HG03571 (cell line): Measurements from ENCODE around the gene TNPO3.

ENCODE experiments used
- ATAC-seq: cut with Tn5 transposase; IDR thresholded peaks from one replicate; pipeline ENCODE4 v1.9.1; 2021; ENCODE audit not compliant: unreplicated experiment

The TNPO3 gene

GRCh38 chr7:128940494-128941322, 114.2 kb downstream of the TNPO3 start:
- ATAC-seq, result peak; percentile 47

GRCh38 chr7:128939861-128940410, 115.0 kb downstream of the TNPO3 start:
- peak; percentile 15 for ATAC-seq

GRCh38 chr7:128939075-128939860, 115.6 kb downstream of the TNPO3 start:
- peak; percentile 15 for ATAC-seq

GRCh38 chr7:128938544-128939074, 116.3 kb downstream of the TNPO3 start:
- ATAC-seq, result peak; percentile 10

- no peak for ATAC-seq
These were observed 117.0 kb downstream of the TNPO3 start, which contains the start of gene IRF5 for GRCh38 chr7:128937647-128938543. Gene IRF5, plus strand, starts transcription at chr7:128937927. Its CDS starts 4,155 bp downstream, at chr7:128942082.

- no peak for ATAC-seq
These were observed 117.7 kb downstream of the TNPO3 start for GRCh38 chr7:128937271-128937646.

- ATAC-seq, result no peak
These were observed 118.1 kb downstream of the TNPO3 start for GRCh38 chr7:128936798-128937197.

GRCh38 chr7:128935342-128935730, 119.6 kb downstream of the TNPO3 start:
- ATAC-seq, result no peak

- ATAC-seq, result peak; percentile 30
These were observed 120.3 kb downstream of the TNPO3 start for GRCh38 chr7:128934361-128935341.

GRCh38 chr7:128933180-128933891, 121.6 kb downstream of the TNPO3 start:
- ATAC-seq, result peak; percentile 29

- no peak for ATAC-seq
These were observed 122.1 kb downstream of the TNPO3 start for GRCh38 chr7:128932862-128933179.

GRCh38 chr7:128931965-128932861, 122.7 kb downstream of the TNPO3 start:
- ATAC-seq, result no peak

GRCh38 chr7:128931190-128931798, 123.6 kb downstream of the TNPO3 start:
- no peak for ATAC-seq

- ATAC-seq, result no peak
These were observed 125.8 kb downstream of the TNPO3 start for GRCh38 chr7:128928882-128929788.

GRCh38 chr7:128928159-128928813, 126.6 kb downstream of the TNPO3 start:
- no peak for ATAC-seq
